ENCODE measurements around the gene DDR1.

DNA sequence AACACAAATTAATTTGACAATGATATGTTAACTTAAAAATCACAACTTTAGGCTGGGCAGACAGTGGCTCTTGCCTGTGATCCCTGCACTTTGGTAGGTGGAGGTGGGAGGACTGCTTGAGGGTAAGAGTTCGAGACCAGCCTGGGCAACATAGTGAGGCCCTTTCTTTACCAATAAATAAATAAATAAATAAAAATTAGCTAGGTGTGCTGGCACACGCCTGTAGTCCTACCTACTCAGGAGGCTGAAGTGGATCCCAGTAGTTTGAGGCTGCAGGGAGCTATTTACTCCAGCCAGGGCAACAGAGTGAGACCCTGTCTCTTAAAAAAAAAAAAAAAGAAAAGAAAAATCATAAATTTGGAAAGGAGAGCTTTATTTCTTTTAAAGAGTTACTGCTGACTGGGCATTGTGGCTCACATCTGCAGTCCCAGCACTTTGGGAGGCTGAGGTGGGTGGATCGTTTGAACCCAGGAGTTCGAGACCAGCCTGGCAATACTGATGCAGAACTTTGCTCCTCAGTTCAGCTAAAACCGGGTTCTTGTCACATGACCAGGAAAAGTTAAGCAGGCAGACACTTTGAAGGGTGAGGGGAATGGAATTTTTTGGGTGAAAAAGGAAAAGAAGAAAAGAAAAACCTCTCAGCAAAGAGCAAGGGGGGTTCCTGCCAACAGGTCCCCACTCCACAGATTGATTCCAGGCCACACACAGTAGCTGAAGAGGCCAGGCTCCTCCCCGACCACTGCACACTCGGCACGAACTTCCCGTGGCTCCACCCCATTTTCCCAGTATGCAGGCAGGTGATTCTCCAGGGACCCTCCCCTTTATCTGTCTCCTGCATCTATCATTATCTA, 44.0 kb upstream of the DDR1 start:
- TF ChIP-seq, protein P1, sequence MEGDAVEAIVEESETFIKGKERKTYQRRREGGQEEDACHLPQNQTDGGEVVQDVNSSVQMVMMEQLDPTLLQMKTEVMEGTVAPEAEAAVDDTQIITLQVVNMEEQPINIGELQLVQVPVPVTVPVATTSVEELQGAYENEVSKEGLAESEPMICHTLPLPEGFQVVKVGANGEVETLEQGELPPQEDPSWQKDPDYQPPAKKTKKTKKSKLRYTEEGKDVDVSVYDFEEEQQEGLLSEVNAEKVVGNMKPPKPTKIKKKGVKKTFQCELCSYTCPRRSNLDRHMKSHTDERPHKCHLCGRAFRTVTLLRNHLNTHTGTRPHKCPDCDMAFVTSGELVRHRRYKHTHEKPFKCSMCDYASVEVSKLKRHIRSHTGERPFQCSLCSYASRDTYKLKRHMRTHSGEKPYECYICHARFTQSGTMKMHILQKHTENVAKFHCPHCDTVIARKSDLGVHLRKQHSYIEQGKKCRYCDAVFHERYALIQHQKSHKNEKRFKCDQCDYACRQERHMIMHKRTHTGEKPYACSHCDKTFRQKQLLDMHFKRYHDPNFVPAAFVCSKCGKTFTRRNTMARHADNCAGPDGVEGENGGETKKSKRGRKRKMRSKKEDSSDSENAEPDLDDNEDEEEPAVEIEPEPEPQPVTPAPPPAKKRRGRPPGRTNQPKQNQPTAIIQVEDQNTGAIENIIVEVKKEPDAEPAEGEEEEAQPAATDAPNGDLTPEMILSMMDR (IDR thresholded peaks at IDR 0.05), result no peak
- TF ChIP-seq POLR2A (IDR thresholded peaks at IDR 0.05) (no peak), POLR2AphosphoS5 (IDR thresholded peaks at IDR 0.05) (no peak), EP300 (IDR thresholded peaks at IDR 0.05) (no peak)

All from gastroesophageal sphincter (tissue), 3 donors.